ENCODE data around the gene GRM8. TPM values are rescaled to one million over a fixed set of nuclear protein-coding genes. Genes with fewer than 3 reads are reported as not detected.

The GRM8 gene
- total RNA-seq, 1 experiment from 2014 or later = 0.40 TPM

DNA sequence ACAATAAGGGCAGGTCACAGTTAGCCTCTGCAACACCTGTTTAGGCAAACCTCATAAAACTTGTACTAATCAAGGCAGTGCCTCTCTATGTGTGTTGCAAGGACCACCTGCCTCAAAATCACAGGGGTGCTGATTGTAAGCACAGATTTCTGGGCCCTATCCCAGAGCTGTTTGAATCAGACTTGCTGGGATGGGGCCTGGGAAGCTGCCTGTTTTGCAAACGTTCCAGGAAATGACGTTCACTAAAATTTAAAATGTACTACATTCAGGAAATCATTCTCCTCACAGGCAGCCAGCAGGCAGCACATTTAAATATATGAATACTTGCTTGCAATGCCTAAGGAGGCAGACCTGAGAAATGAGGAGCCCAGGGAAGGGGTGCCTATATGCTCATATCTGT, 4.3 kb upstream of the GRM8 start:
- H3K27me3 Mint-ChIP-seq (ENCODE audit: unreplicated experiment) = peaks cover 83% of the 10 kb centered on the region
- H3K9me3 Mint-ChIP-seq (ENCODE audit: low read depth, unreplicated experiment) = no peaks in the 10 kb centered on the region
- peaks cover 5% of the 10 kb centered on the region for H3K4me1 Mint-ChIP-seq (ENCODE audit: low read depth, unreplicated experiment)

DNA sequence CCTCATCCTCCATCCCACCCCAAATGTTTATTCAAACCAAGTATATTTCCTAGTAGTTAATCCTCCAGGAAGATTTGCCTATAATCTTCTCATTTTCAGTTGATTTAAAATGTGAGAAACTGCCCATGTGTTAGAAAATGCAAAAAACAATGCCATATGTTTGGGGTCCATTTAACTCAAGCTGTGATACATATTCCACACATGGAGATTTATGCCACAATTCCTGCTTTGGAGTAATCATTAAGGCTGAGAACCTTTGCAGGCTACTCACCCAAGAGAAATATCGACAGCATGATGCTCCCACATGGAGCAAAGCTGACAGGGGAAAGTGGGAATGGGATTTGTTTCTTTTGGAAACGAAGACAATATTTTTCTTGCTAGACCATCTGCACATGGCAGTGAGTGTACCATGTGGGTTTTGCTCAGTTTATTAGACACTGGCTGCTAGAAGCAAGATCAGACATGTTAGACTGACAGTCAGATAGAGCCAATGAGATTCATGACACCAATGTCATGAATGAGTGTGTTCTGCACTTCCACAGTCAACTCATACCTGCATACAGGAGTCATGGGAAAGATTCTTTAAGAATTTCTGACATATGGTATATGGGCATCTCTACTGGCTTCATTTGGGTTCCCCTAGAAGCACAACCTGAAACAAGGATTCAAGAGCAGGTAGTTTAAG, 3.4 kb upstream of the GRM8 start:
- DNase-seq = no peak
- CTCF ChIA-PET = no interaction called here
- Mint-ChIP-seq H3K27me3 (ENCODE audit: unreplicated experiment) (peaks cover 83% of the 10 kb centered on the region), H3K27ac (ENCODE audit: unreplicated experiment) (no peak overlapping the region), H3K36me3 (ENCODE audit: insufficient read depth, unreplicated experiment) (peaks cover 23% of the 10 kb centered on the region), H3K9me3 (ENCODE audit: low read depth, unreplicated experiment) (no peaks in the 10 kb centered on the region), H3K4me3 (ENCODE audit: low read depth, unreplicated experiment) (no peak overlapping the region), H3K4me1 (ENCODE audit: low read depth, unreplicated experiment) (peaks cover 7% of the 10 kb centered on the region)
- intact Hi-C loops (cut with micrococcal nuclease; ENCODE audit: unreplicated experiment) = no loop called here
- TF ChIP-seq, protein P1, sequence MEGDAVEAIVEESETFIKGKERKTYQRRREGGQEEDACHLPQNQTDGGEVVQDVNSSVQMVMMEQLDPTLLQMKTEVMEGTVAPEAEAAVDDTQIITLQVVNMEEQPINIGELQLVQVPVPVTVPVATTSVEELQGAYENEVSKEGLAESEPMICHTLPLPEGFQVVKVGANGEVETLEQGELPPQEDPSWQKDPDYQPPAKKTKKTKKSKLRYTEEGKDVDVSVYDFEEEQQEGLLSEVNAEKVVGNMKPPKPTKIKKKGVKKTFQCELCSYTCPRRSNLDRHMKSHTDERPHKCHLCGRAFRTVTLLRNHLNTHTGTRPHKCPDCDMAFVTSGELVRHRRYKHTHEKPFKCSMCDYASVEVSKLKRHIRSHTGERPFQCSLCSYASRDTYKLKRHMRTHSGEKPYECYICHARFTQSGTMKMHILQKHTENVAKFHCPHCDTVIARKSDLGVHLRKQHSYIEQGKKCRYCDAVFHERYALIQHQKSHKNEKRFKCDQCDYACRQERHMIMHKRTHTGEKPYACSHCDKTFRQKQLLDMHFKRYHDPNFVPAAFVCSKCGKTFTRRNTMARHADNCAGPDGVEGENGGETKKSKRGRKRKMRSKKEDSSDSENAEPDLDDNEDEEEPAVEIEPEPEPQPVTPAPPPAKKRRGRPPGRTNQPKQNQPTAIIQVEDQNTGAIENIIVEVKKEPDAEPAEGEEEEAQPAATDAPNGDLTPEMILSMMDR (IDR thresholded peaks at IDR 0.05; ENCODE audit: unreplicated experiment) = no peak
- BruUV-seq (replicated peaks) = no TSS peak

More for the DNA sequence above, 4.3 kb upstream of the GRM8 start:
- Mint-ChIP-seq H3K36me3 (ENCODE audit: insufficient read depth, unreplicated experiment) (peaks cover 20% of the 10 kb centered on the region), H3K4me3 (ENCODE audit: low read depth, unreplicated experiment) (no peak overlapping the region), H3K27ac (ENCODE audit: unreplicated experiment) (no peak overlapping the region)
- CTCF ChIA-PET = no interaction called here
- intact Hi-C loops (cut with micrococcal nuclease; ENCODE audit: unreplicated experiment) = no loop called here
- BruUV-seq (replicated peaks) = no TSS peak
- DNase-seq = no peak
- TF ChIP-seq, protein P1 (IDR thresholded peaks at IDR 0.05; ENCODE audit: unreplicated experiment) = no peak

DNA sequence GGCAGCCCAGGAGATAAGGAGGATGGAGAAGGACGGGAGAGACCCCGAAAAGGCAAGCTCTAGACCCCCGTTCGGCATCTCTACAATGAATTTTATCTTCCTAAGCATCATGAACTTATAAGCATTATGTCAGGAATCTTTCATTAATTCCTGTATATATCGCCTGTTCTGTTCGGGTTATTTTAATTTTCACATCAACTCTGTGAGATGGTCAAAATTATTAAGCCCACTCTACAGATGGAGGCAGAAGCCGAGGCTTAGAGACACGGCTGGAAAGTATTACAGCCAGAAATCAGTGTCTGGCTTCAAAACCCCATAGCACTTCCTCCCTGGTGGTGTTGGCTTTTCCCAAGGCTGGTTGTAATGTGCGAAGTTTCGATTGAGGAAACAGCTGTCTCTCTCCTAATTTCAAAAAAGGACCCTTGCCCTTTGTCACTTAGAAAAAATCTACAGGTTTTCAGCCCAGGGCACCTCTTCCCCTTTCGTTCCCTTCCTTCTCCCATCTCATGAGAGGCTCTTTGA, 1.5 kb upstream of the GRM8 start:
- peaks cover 7% of the 10 kb centered on the region for H3K4me1 Mint-ChIP-seq (ENCODE audit: low read depth, unreplicated experiment)
- H3K27me3 Mint-ChIP-seq (ENCODE audit: unreplicated experiment) = peaks cover 87% of the 10 kb centered on the region
- CTCF ChIA-PET = interaction anchor here (0.6 to 2.4 kb wide), 4 partner anchors 55 to 953 kb away, joined by 3 to 11 read pairs (median 7); no protein-coding TSS in a partner anchor
- peak overlapping the region; percentile 84 for H3K4me3 Mint-ChIP-seq (ENCODE audit: low read depth, unreplicated experiment)
- BruUV-seq (replicated peaks) = no TSS peak
- H3K36me3 Mint-ChIP-seq (ENCODE audit: insufficient read depth, unreplicated experiment) = peaks cover 23% of the 10 kb centered on the region
- no peak overlapping the region for H3K27ac Mint-ChIP-seq (ENCODE audit: unreplicated experiment)
- no peak for DNase-seq
- intact Hi-C loops (cut with micrococcal nuclease; ENCODE audit: unreplicated experiment) = loop anchor here (1.0 to 5.0 kb wide), 4 partner anchors 147 to 451 kb away; no protein-coding TSS in a partner anchor
- TF ChIP-seq, protein P1 (IDR thresholded peaks at IDR 0.05; ENCODE audit: unreplicated experiment) = no peak
- no peaks in the 10 kb centered on the region for H3K9me3 Mint-ChIP-seq (ENCODE audit: low read depth, unreplicated experiment)

DNA sequence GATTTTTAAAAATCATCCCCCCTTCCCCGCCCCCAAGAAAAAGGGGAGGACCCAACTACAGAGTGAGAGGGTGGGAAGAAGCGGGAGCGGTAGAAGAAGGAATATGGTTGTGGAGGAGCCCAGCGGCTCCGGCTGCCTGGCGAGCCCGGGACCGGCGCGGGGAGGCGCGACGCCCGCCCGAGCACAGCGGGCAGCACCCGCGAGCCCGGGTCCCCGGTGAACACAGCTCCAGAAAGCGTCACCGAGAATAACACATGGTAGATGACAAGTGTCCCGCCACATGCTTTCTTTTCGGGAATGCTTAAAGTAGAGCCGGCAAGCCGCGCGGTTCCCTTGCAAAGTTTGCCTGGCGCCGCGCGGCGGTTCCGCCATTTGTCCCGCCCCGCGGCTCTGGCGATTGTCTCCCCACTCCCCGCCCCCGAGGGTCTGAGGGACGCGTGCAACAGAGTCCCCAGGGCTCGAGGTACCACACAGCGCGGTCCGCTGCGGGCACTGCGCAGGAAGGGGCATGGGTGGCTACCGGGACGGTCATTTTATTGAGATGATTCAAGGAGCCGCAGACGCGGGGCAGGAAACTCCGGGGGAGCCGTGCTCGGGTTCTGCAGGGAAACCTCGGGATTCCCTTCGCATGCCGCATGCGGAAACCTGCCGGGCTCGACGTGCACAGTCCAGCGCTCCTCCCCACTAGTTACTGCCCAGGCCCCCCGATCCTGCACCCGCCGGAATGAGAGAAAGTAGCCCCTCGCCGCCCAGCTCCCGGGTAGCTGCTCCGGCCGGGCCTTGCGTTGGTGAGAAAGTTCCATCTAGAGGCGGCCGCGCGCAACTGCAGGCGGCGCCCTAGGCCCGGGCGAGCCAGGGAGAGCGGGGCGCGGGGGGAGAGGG, 781 bp upstream of the GRM8 start:
- peak overlapping the region; percentile 84 for H3K4me3 Mint-ChIP-seq (ENCODE audit: low read depth, unreplicated experiment)
- peaks cover 7% of the 10 kb centered on the region for H3K4me1 Mint-ChIP-seq (ENCODE audit: low read depth, unreplicated experiment)
- CTCF ChIA-PET = interaction anchor here (0.6 to 2.4 kb wide), 4 partner anchors 56 to 954 kb away, joined by 3 to 11 read pairs (median 7); no protein-coding TSS in a partner anchor
- BruUV-seq (replicated peaks) = no TSS peak
- no peaks in the 10 kb centered on the region for H3K9me3 Mint-ChIP-seq (ENCODE audit: low read depth, unreplicated experiment)
- peak; percentile 76 for DNase-seq
- peaks cover 87% of the 10 kb centered on the region for H3K27me3 Mint-ChIP-seq (ENCODE audit: unreplicated experiment)
- intact Hi-C loops (cut with micrococcal nuclease; ENCODE audit: unreplicated experiment) = loop anchor here (1.0 to 5.0 kb wide), 4 partner anchors 146 to 450 kb away; no protein-coding TSS in a partner anchor
- H3K36me3 Mint-ChIP-seq (ENCODE audit: insufficient read depth, unreplicated experiment) = peaks cover 23% of the 10 kb centered on the region
- H3K27ac Mint-ChIP-seq (ENCODE audit: unreplicated experiment) = no peak overlapping the region
- TF ChIP-seq, protein P1 (IDR thresholded peaks at IDR 0.05; ENCODE audit: unreplicated experiment) = peak; percentile 87
